ENCODE results near the gene CBY1. TPM values are rescaled to one million over a fixed set of nuclear protein-coding genes. Genes with fewer than 3 reads are reported as not detected.
"Not testable (repeated sequence)": the region's sequence is repeated elsewhere in the genome, so short reads cannot be mapped to it uniquely, and the experiment has no call there.

CBY1 gene
- total RNA-seq (17.0 TPM), polyA plus RNA-seq (63.5 TPM)

DNA sequence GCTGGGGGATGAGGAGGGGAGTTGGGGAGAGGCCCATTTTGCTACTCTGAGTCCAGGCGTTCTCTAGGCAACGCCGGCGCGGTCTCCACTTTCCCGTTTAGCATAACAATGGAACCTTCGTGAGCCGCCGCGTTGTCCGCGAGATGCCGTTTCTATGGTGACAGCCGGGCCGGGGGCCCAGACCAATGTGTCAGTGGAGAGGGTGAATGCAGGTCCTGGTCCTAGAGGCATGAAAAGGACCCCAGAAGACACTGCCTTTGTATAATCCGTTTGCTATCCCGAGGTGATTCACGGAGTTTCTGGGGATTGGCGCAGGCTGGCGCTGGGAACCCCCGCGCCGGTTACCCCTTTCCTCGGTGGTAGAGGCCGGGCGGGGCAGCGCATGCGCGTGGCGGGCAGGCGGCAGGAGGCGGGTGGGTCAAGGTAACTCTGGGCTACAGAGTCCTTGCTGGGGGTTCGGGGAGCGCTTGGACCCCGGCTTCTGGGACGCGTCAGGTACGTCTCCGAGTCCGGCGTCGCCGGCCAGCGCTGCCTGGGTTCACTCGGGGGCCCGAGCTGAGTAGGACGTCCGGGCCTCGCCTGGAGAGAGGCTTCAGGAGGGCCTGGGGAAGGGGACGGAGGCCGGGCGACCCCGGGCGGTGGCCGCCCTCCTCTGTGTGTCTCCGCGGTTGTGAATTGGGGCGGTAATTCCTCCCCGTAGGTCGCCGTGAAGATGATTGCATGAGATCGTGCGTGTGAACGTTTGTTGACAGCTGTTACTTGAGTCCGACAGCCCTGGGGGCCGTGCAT lies at the start of gene CBY1, which contains the start of gene FAM227A:
TSS of gene CBY1 (plus strand) at position 383 of the 789 bp plus-strand sequence. CDS start 11,417 bp downstream, outside the sequence.
TSS of gene FAM227A (minus strand) at position 137 of the 789 bp plus-strand sequence. CDS start 6,224 bp downstream, outside the sequence.
- DNase-seq (ENCODE audit: extremely low spot score) = peak; percentile 85
- under 1% methylated on average over 66 of the region's 66 CpGs for WGBS

DNA sequence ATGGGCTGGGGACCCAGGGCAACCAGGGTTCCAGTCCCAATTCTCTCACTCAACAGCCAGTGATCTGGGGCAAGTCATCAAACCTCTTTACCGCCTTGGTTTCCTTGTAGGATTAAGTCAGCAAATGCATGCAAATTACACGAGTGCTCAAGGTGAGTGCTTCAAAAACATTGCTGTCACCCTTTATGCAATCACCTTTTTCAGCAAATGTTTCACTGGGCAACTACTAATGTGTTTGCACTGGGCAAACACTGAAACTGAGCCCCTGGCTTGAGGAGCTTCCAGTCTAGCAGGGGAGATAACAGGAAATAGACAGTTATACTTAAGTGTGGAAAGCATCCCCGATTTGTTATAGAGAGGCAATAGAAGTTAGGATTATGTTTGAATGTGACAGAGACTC lies 48.8 kb upstream of the CBY1 start:
- no peaks in the 10 kb centered on the region for H3K36me3 ChIP-seq (ENCODE audit: insufficient read depth)
- DNase-seq (ENCODE audit: extremely low spot score) = no peak
- 91% methylated on average over 3 of the region's 3 CpGs for WGBS

More for the DNA sequence above, at the start of gene CBY1, which contains the start of gene FAM227A:
- no peaks in the 10 kb centered on the region for H3K36me3 ChIP-seq (ENCODE audit: insufficient read depth)
- peak within 1 kb of the TSS; percentile 93 for H3K27ac ChIP-seq (ENCODE audit: low read depth)
- peak within 1 kb of the TSS; percentile 96 for H3K4me3 ChIP-seq (ENCODE audit: low read depth, low read length)
- H3K4me1 ChIP-seq (ENCODE audit: insufficient read depth) = no peaks in the 10 kb centered on the region

DNA sequence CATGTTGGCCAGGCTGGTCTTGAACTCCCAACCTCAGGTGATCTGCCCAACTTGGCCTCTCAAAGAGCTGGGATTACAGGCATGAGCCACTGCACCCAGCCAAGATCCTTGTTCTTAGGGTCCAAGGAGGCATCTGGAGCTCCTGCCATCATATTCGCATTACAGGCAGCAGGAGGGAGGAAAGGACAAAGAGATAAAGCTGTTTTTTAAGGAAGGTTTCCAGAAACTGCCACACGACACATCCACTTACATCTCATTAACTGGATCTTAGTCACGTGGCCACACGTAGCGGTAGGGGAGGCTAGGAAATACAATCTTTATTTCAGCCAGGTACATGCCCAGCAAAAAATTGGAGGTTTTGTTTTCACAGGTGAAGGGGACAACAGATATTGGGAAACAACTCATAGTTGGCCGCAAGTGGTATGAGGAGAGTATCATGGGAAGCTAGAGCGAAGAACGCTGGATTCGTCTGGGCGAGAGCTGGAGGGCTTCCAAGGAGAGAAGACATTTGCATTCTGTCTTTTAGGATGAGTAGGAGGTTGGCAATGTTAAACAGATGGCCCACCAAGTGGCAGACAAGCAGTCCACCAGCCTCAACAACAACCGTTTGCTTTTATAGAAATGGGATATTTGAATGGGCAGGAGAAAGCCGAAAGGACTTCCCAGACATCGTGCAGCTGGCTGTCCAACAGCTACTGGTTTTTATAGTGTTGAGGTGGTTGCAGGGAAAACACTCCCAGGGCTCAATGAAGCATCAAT lies 47.3 kb upstream of the CBY1 start:
- H3K27ac ChIP-seq (ENCODE audit: low read depth) = no peak overlapping the region
- H3K4me3 ChIP-seq (ENCODE audit: low read depth, low read length) = no peak overlapping the region
- DNase-seq (ENCODE audit: extremely low spot score) = no peak
- H3K4me1 ChIP-seq (ENCODE audit: insufficient read depth) = no peaks in the 10 kb centered on the region
- 83% methylated on average over 13 of the region's 13 CpGs for WGBS
- H3K36me3 ChIP-seq (ENCODE audit: insufficient read depth) = no peaks in the 10 kb centered on the region

More for the DNA sequence above, 48.8 kb upstream of the CBY1 start:
- H3K4me3 ChIP-seq (ENCODE audit: low read depth, low read length) = no peak overlapping the region
- no peak overlapping the region for H3K27ac ChIP-seq (ENCODE audit: low read depth)
- H3K4me1 ChIP-seq (ENCODE audit: insufficient read depth) = no peaks in the 10 kb centered on the region

DNA sequence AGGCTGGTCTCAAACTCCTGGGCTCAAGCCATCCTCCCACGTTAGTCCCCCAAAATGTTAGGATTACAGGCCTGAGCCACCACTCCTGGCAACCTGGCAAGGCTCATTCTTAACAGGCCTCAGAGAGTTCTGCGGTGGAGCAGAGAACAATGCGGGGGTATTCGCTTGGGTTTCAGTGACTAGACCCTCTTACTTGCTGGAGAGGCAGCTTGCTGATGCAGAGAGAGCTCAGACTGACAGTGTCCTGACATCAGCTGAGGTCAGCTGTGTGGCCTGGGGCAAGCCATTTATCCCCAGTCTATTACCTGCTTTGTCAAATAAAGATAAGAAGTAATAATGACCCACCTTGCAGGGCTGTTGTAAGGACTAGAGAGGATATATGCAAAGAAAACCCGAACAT lies 46.2 kb upstream of the CBY1 start:
- WGBS = 92% methylated on average over 5 of the region's 5 CpGs

DNA sequence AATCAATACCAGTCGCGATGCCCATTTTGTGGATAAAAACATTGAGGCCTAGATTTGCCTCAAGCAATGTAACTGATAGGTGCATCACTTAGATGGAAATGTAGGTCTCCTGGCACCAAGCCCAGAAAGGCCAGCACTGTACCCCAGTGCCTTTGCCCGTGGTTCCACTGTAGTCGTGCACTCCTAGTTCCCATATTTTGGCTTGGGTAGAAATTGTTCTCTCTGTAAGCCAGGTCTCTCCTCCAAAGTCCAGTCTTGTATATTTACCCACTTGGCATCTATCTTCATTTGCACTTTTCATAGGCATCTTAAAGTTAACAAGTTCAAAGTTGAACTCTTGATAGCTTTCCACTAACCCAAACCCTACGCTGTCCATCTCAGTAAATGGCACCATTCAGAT lies 44.9 kb upstream of the CBY1 start:
- 97% methylated on average over 5 of the region's 5 CpGs for WGBS
- Histone ChIP-seq H3K27ac (ENCODE audit: low read depth) (no peak overlapping the region), H3K36me3 (ENCODE audit: insufficient read depth) (no peaks in the 10 kb centered on the region), H3K4me1 (ENCODE audit: insufficient read depth) (no peaks in the 10 kb centered on the region), H3K4me3 (ENCODE audit: low read depth, low read length) (no peak overlapping the region)
- no peak for DNase-seq (ENCODE audit: extremely low spot score)

More for the DNA sequence above, 46.2 kb upstream of the CBY1 start:
- Histone ChIP-seq H3K27ac (ENCODE audit: low read depth) (no peak overlapping the region), H3K4me1 (ENCODE audit: insufficient read depth) (no peaks in the 10 kb centered on the region), H3K4me3 (ENCODE audit: low read depth, low read length) (no peak overlapping the region), H3K36me3 (ENCODE audit: insufficient read depth) (no peaks in the 10 kb centered on the region)
- DNase-seq (ENCODE audit: extremely low spot score) = no peak

DNA sequence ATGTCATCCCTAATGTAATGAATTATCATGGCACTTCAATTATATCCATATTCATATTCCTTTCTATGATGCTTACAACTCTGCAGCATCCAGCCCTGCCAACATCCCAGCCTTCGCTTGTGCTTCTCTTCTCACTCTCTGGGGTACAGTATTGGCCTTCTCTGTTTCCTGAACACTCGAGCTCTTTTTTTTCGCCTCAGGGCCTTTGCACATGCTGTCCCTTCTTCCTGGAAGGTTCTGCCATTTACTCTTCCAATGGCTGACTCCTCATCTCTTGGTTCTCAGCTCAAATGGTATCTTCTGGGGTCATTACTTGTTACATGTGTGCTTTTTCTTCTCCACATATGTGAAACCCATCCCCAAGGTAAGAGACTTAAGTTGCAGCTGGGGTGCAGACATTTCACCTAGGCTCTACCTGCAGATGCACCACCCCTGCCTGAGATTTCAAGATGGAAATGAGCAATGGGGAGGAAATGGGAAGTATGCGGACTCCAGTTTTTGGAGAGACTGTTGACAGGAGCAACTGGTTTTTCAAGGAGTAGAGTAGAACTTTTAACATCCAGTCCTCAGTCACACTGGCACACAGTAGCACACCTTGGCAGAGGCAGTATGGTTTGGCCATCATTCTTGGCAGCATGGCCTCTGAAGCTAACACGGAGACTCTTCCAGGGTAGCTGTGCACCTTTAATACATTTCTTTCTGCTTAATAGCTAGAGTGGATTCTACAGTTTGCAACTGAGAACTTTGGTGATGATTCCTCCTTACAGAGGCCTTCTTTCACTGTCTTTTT lies 44.0 kb upstream of the CBY1 start:
- Histone ChIP-seq H3K36me3 (ENCODE audit: insufficient read depth) (peaks cover 4% of the 10 kb centered on the region), H3K4me1 (ENCODE audit: insufficient read depth) (no peaks in the 10 kb centered on the region), H3K4me3 (ENCODE audit: low read depth, low read length) (no peak overlapping the region), H3K27ac (ENCODE audit: low read depth) (no peak overlapping the region)
- no peak for DNase-seq (ENCODE audit: extremely low spot score)
- 96% methylated on average over 5 of the region's 5 CpGs for WGBS

DNA sequence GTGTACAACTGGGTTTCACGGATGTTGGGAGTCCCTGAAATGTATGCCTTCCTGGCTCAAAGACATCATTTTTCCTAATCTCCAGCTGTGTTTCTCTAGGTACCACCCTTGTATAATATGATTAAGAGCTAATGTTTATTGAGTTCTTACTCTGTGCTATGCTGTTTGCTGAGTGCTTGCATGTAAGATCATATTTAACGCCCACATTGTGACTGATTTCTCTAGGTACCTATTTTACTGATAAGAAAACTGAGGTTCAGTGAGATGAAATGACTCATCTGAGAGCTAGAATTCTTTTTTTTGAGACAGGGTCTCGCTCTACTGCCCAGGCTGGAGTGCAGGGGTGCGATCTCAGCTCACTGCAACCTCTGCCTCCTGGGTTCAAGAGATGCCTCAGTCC lies 42.9 kb upstream of the CBY1 start:
- no peak overlapping the region for H3K4me3 ChIP-seq (ENCODE audit: low read depth, low read length)
- no peaks in the 10 kb centered on the region for H3K4me1 ChIP-seq (ENCODE audit: insufficient read depth)
- H3K27ac ChIP-seq (ENCODE audit: low read depth) = no peak overlapping the region
- no peak for DNase-seq (ENCODE audit: extremely low spot score)
- peaks cover 4% of the 10 kb centered on the region for H3K36me3 ChIP-seq (ENCODE audit: insufficient read depth)
- WGBS = 93% methylated on average over 4 of the region's 4 CpGs

DNA sequence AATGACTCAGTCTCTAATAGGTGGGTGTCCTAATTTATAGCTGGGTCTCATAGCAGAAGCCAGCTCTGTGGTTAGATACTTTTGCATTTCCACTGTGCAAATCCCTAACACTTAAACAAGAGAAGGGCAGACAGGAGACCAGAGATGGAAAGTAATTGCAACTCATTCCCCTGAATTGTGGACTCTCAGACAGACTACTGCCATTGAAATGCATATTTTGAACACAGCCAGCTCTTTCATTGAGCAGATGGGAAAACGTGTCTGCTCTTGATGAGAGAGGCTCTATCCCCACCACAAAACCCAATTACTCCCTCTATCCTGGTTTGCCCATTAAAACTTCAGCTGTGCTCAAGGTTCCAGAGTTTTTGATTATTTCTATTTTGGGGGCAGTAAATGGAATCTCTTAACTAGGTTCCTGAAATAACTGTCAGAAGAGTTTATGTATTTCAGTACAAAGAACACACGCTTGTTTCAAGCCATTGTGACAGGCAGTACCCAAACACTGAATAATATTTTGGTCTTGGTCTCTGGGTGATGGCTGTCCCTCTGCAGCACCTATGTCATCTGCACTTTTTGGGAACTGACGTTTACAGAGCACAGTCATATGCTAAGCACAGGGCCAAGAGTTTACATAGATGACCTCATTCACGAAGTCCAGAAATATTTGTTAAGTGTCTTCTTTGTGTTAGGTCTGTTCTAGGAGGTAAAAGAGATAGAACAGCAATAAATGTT lies 41.9 kb upstream of the CBY1 start:
- H3K27ac ChIP-seq (ENCODE audit: low read depth) = no peak overlapping the region
- H3K4me1 ChIP-seq (ENCODE audit: insufficient read depth) = no peaks in the 10 kb centered on the region
- no peak overlapping the region for H3K4me3 ChIP-seq (ENCODE audit: low read depth, low read length)
- H3K36me3 ChIP-seq (ENCODE audit: insufficient read depth) = peaks cover 4% of the 10 kb centered on the region
- WGBS = 45% methylated on average over 4 of the region's 4 CpGs
- DNase-seq (ENCODE audit: extremely low spot score) = no peak

DNA sequence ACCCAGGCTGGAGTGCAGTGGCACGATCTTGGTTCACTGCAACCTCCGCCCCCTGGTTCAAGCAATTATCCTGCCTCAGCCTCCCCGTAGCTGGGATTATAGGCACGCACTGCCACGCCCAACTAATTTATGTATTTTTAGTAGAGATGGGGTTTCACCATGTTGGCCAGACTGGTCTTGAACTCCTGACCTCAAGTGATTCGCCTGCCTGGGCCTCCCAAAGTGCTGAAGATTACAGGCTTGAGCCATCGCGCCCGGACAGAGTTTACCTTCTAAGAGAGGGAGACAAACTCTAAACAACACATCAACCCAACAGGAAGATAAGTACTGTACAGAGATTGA lies 41.4 kb upstream of the CBY1 start:
- H3K4me1 ChIP-seq (ENCODE audit: insufficient read depth); H3K27ac ChIP-seq (ENCODE audit: low read depth); DNase-seq (ENCODE audit: extremely low spot score); H3K4me3 ChIP-seq (ENCODE audit: low read depth, low read length); H3K36me3 ChIP-seq (ENCODE audit: insufficient read depth): not testable (repeated sequence)
- WGBS = 79% methylated on average over 9 of the region's 9 CpGs

DNA sequence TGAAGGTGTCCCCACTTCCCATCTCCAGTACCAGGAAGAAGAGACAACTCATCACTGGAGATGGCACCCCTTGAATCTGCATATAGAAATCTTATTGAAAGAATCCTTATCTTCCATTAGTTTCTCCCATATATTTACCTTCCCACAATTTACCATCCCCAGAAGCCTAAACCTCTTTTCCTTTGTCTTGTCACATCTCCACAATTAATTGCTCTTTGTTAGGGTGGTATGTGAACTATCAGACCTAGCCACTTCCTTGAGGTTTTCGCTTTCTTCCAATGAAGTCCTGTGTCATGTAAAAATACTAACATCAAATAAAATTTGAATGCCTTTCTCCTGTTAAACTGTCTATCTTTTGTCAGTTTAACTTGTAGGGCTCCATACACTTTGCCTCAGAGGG lies 38.2 kb upstream of the CBY1 start:
- Histone ChIP-seq H3K36me3 (ENCODE audit: insufficient read depth) (peaks cover 4% of the 10 kb centered on the region), H3K4me3 (ENCODE audit: low read depth, low read length) (no peak overlapping the region), H3K4me1 (ENCODE audit: insufficient read depth) (no peaks in the 10 kb centered on the region), H3K27ac (ENCODE audit: low read depth) (no peak overlapping the region)
- no peak for DNase-seq (ENCODE audit: extremely low spot score)
- 97% methylated on average over 1 of the region's 1 CpG for WGBS

DNA sequence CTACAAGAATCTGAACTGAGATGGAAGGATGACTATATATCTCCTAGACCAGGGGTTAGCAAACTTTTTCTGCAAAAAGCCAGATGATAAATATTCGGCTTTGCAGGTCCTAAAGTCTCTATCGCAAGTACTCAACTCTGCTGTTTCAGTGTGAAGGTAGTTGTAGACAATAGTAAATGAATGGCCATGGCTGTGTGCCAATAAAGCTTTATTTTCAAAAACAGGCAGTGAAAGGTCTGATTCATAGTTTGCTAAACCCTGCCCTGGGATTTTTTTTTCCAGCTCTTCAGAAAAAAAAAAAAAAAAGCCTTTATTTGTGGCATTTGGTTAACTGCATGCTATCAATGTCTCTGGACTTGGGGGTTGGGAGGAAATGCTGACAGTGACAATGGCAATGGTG lies 37.8 kb upstream of the CBY1 start:
- DNase-seq (ENCODE audit: extremely low spot score) = no peak
- no peak overlapping the region for H3K27ac ChIP-seq (ENCODE audit: low read depth)
- WGBS = 96% methylated on average over 2 of the region's 2 CpGs
- peaks cover 4% of the 10 kb centered on the region for H3K36me3 ChIP-seq (ENCODE audit: insufficient read depth)
- no peak overlapping the region for H3K4me3 ChIP-seq (ENCODE audit: low read depth, low read length)
- no peaks in the 10 kb centered on the region for H3K4me1 ChIP-seq (ENCODE audit: insufficient read depth)

DNA sequence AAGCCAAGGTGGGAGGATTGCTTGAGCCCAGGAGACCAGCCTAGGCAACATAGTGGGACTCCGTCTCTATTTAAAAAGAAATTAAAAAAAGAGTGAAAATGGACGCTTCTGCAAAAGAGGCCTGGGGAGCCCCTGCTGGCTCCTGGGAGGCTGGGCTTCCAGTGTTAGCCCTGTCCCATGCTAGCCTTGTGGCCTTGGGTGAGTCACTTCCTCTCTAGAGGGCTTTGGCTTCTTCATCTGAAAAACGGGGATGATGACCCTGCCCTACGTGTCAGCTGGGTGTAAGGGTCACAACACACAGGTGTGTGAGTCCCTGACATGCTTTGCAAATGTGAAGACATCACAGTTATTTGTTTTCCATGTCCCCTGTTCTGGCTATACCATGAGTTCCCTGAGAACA lies 33.1 kb upstream of the CBY1 start:
- Histone ChIP-seq H3K27ac (ENCODE audit: low read depth) (no peak overlapping the region), H3K4me1 (ENCODE audit: insufficient read depth) (no peaks in the 10 kb centered on the region), H3K4me3 (ENCODE audit: low read depth, low read length) (no peak overlapping the region), H3K36me3 (ENCODE audit: insufficient read depth) (no peaks in the 10 kb centered on the region)
- DNase-seq (ENCODE audit: extremely low spot score) = no peak
- 82% methylated on average over 4 of the region's 4 CpGs for WGBS

DNA sequence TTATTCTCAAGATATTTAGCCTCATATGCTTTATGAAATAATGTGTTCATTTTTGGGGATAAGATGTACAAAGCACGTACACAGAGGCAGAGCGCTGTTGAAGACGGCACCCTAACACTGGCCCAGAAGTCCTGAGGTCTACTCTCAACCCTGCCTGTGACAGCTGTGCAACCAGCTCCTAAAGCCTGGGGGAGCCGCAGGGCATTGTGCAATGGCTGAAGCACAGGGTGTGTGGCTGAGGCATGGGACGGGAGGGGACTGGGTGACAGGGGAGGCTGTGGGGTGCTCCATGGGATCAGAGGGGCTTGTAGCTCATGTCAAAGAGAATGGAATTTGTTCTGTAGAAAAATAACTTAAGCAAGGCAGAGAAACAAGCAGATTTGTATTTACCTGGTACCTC lies 28.0 kb upstream of the CBY1 start:
- 89% methylated on average over 5 of the region's 5 CpGs for WGBS
- no peak overlapping the region for H3K27ac ChIP-seq (ENCODE audit: low read depth)
- H3K4me3 ChIP-seq (ENCODE audit: low read depth, low read length) = no peak overlapping the region
- no peaks in the 10 kb centered on the region for H3K4me1 ChIP-seq (ENCODE audit: insufficient read depth)
- DNase-seq (ENCODE audit: extremely low spot score) = no peak
- H3K36me3 ChIP-seq (ENCODE audit: insufficient read depth) = no peaks in the 10 kb centered on the region

All from urinary bladder (tissue), 4 donors.